ENCODE data around the gene SLC6A13.
"Not testable (repeated sequence)": the region's sequence is repeated elsewhere in the genome, so short reads cannot be mapped to it uniquely, and the experiment has no call there.

Gene SLC6A13

DNA sequence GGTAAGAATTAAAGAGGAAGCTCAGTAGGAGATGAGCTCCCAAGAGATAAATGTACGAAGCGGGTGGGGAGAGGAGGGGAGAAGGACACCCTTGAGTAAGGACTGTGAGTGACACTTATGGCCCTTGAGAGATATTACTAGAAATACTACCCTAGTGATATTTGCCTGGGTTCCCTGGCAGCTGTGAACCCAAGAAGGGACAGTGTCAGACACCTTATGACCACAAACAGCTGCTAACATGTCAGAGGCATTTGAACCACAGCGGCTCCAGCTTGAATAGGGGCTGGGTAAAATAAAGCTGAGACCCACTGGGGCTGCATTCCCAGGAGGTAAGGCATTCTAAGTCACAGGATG is 29.0 kb downstream of the SLC6A13 start:
- no peak for DNase-seq (ENCODE audit: low spot score)

DNA sequence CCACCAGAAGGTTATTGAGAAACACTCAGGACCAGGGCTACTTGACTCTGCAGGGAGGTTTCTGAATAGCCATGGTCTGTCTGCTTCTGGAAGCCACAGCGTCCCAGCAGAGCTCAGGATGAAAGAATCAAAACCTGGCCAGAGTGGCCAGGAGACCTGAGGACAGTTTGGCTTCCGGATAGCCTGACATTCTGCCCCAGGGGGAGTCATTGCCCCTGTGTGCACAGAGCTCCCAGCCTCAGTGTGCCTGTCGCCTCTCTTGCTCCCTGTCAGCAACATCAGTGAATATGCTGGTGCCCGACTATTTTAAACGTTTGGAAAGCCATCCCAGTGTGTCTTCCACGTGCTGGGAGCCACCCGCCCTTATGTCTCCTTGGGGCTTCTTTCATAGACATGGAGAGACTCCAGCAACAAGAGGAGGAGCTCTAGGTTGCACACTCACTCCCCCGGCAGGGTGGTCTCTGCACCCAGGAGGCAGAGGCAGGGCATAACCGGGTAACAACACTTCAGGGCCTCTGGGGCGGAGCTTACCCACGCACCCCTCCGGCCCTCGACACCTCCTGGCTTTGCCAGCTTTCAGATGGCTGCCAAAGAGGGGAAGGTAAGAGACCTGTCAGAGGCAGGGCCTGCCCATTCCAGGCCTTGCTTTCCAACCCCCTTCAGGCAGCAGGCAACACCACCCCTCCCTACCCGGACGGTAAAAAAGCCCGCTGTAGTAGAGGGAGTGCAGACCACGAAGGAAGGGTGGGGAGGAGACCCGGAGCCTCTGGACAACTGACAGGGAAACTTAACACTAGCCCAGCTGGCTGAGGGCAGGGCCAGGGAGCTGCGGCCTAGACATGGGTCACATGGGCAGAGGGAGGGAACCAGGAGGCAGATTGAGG is 29.7 kb downstream of the SLC6A13 start:
- DNase-seq (ENCODE audit: low spot score), result no peak

DNA sequence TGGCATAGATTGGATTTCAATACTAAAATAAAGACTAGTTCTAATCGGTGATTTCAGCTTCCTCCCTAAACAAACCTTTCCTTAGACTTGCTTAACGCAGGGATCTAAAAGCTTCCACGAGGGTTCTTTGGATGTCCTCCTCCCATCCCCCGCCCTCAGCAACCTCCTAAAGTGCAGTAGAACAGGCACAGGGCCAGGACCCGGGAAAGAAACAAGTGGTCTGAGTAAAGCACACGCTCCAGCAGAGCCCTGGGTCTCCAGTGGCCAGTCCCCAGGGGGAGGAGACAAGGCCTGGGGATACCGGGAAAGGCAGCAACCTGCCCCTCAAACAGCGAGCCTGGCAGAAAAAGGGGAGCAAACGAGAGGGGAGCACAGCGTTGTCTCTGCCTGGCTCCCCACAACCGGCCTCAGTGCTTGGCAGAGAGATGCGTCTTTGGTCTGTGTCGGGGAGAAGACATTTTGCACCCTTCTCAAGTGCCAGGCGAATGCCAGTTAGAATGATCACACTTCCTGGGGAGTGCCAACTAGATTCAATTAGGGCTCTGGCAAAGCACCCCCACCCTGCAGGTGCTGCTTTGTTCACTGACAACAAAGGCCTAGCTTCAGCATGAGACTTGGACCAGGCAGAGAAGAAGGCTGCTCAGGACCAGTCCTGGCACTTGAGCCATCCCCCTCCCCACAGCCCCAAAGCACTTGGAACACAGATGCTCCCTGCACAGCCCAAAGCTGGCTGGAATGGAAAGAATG is 31.5 kb downstream of the SLC6A13 start:
- DNase-seq (ENCODE audit: low spot score), result peak; percentile 67

DNA sequence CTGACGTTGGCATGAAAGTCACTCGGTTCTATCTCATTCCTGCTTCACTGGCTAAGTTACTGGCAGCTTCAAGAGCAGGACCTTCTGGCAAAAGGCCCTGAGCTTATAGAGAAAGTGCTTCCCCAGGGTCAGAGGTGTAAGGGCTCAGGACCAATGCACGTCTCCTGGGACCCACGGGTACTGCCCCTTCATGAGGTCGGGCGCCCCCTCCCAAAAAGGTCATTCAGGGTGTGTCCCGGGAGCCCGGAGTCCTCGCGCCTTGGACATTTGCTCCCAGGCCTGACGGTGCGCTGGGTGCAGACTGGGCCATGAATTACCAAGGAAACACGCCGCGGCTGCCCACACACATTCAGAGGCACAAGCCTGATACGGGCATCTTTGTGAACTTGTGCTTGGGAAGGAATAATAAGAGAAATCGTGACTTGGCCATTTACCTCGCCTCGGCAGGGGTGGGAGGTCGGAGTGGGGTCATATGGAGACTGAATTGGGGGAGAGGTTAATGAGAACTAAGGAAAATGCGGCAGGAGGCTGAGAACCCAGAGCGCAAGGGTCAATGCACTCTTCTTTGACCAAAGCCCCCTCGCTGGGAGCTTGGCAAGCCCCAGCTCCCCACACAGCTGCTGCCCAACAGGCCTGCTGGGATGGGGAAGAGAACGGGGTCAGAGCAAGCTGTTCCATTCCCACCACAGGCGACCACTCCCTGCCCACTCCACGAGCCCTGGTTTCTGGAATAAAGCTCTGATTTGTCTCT is 33.0 kb downstream of the SLC6A13 start:
- DNase-seq (ENCODE audit: low spot score), result no peak

DNA sequence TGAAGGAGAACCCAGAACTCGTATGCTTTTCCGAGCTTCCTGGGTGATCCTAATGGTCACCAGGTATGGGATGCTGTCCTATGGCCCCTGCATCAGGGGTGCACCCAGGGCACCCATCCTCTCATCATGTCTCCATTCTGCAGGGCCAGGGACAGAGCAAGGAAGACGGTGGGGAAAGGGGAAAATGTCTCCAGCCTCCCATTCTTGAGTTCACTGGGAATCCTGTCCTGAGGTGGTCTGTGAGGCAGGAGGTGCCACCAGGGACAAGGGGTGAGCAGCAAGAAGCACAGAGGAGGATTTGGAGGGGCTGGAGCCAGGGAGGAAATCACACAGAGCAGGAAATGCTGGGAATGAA is 33.8 kb downstream of the SLC6A13 start:
- no peak for DNase-seq (ENCODE audit: low spot score)

DNA sequence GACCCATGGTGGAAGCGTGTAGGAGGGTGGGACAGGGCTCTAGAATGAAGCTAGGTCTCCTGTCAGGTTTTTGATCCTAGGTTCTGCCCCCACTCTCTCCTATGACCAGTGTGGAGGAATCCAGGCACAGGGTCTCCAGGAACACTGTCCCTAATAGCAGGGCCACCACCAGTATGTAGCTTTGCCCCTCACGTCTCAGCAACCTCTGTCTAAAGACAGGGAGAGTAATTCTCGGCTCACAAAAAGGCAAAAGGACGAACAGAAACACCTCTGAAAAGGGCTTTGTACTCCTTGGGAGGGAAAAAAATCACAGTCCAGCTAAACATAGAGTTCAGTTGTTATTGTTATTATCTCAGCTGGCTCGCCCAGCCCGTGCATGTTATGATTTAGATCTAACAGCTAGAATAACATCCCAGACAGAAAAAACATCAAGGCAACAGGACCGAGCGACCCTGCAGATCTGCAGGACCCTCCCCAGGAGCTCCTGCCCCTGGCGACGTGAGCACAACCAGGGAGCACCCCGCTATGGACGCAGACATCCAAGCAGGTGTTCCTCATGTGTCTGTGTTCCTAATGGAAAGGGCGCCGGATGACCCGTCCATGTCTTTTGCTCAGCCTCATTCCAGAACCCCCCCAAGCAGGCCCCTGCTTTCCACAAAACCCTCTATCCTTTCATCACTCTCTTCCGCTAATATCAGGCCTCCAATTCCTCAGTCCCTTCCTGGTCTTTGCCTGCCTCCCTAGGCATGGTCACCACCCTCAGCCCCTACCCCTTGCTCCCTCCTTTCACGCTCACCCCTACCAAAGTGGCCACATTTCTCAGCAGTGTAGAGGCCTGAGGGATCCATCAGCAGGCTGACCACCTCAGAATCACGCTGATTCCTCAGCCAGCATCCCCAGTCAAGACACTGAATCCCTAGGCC is 34.5 kb downstream of the SLC6A13 start:
- no peak for DNase-seq (ENCODE audit: low spot score)

DNA sequence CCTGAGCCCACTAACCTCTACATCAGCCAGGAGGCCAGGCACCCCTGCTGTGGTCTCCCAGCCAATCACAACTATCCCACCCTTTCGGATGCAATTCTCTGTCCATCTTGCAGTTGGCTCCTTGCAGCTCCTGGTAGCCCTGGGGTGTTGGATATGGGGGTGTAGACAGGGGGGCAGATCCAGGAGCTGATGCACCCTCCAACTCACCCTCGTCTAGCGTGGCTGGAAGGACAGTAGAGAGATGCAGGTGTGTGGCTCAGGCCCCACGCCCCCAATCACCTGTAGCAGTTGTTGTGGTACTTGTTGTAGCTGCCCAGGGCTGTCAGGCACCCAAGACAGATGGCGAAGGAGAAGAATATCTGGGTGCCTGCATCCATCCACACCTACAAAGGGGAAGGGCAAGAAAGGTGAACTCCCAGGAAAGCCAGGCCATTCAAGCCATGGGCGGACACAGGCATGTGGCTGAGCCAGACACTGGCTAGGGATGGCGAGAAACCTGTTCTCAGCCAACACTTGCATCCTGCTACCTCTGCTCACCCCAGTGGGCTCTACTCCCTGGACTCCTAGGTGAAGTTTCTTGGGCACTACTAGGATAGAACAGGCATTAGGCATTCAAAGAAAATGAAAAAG is 35.2 kb downstream of the SLC6A13 start:
- DNase-seq (ENCODE audit: low spot score), result no peak

DNA sequence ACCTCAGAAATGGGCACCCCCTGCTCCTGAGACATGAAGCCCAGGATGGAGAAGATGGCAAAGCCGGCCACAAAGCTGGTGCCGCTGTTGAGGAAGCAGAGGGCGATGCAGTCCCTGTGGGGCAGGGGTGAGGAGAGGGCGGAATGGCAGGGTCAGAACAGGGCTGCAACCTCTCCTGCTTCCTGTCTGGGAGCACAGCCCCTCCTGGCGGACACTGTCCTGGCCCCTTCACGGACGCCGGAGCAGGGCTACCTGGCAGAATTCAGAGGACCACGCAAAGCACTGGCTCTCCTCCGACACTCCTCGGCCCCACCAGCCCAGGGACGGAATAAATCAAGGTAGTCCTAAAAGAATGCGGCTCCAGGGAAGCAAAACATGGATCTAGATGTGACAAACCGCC is 36.2 kb downstream of the SLC6A13 start:
- DNase-seq (ENCODE audit: low spot score), result no peak

DNA sequence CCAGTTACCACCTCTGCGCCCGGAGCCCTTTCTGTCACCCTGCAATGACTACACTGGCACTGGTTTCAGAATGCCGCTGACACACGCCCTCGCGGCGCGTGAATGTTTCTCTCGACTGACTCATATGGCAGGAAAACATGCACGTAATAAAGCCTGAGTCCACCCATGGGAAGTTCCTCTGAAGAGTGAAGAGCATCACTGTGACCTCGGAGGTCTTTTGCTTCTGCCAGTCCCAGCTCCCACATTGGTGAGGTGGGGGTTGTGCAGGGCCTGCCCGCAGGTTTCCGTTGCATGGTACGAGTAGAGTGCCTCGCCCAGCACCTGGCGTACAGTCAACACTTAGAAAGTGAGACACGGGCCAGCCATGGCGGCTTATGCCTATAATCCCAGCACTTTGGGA is 37.6 kb downstream of the SLC6A13 start:
- no peak for DNase-seq (ENCODE audit: low spot score)

DNA sequence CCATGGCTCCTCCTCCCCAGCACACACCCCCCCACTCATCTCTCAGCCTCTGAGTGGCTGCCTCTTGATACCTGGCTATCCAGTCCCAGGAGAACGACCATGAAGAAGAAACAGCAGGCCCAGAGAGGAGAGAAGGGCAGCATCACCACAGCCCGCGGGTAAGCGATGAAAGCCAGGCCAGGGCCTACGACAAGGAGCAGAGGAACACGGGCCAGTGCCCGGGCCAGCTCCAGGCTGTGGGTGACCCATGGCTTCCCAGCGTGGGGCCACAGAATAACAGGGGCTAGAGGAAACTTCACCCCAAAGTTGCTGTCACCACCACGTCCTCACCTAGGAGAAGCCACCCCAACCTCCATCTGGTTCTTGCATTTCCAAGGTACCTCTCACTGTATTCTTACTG is 38.3 kb downstream of the SLC6A13 start:
- DNase-seq (ENCODE audit: low spot score), result no peak

DNA sequence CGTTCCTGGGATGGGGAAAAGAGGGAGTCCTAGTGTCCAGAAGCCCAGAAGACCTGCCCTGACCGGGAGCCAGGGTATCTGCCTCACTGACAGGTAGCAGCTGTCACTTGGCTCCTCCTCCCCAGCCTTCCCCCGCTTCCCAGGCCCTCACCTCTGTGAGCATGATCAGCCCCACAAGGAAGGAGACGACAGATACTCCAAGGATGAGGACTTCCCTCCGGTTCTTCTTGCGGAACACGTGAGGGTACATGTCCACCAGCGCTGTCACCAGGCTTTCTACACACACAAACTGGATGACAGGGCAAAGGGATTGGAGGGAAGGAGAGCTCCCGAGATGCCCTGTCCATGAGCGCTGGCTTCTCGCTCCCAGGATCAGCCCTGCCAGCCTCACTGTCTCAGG is 38.8 kb downstream of the SLC6A13 start:
- no peak for DNase-seq (ENCODE audit: low spot score)

DNA sequence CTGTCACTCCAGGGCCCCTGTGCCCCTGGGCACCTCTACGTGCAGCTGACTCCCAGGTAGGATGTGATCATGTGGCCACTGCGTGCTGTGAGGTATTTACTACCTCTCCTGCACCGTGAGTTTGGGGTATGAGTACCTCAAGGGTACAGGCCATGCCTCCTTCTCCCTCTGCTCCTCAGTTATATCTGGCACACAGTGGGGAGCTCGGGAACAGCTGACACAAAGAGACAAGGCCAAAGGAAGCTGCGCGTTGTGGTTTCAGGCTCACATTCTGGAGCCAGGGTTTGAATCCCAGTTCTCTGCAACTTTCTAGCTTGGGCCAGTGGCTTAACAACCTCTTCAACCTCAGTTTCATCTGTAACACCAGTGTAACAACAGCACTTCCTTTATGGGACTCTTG is 40.9 kb downstream of the SLC6A13 start:
- DNase-seq (ENCODE audit: low spot score), result no peak

DNA sequence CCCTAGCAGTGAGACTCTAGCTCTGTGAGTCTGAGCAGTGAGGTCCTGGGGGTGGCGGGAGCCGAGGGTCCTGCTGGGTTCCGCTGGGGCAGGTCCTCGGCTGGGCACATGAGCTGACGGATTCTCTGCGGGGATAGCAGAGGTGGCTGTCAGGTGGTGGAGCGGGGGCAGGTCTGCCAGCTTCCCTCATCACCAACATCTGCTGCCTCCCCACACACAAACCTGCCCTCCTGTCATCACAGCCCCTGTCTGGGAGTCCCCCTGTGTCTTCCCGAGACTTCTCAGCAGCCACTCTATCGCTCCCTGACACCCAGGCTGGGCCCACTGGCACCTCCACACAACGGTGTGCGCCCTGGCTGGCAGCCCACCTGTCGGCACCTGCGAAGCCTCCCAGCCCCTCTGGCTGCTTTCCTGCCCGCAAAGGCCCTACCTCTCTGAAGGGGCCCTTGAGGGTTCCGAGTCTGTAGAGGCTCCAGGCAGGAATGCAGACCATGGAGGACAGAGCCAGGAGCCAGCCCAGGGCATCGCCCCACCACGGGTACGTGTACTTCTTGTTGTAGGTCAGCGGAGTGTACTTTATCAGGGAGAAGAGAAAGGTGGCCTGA is 41.6 kb downstream of the SLC6A13 start:
- no peak for DNase-seq (ENCODE audit: low spot score)

DNA sequence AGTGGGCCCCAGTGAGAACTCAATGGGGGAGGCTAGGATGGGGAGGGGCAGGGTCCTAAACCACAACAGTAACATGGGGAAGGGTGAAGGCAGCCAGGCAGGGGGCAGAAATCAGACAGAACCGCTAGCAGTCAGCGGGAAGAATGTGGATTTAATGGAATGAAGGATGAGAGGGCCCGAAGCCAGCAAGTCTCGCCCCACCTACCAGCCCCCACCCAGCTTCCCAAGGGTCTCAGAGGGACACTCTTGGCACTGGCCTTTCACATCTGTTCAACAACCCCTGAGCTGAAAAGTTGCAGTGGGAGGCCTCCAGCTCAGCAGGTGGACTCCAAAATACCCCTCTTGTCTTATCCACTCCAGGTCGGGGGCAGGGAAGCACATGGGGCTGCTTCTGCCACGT is 42.1 kb downstream of the SLC6A13 start:
- DNase-seq (ENCODE audit: low spot score), result no peak

DNA sequence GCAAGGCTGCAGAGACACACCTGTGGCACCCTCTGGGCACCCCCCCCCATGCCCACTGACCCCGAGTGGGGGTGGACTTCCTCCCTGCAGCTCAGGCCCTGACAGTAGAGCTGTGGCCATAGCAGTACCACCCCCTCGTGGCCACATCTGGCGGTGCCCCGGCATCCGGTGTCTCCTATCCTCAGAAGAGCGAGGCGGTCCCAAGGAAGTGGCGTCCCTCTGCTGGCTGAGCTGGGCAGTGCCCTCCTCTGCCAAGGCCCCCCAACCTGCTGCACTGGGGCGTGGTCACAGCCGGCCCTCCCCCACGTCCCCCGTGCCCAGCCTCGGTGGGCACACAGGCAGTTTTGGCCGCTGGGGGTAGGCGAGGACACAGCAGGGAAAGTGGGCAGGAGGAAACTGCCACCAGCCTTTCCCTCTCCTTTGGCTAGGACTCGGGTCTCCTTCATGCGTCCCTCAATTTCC is 42.7 kb downstream of the SLC6A13 start:
- DNase-seq (ENCODE audit: low spot score), result peak; percentile 45

DNA sequence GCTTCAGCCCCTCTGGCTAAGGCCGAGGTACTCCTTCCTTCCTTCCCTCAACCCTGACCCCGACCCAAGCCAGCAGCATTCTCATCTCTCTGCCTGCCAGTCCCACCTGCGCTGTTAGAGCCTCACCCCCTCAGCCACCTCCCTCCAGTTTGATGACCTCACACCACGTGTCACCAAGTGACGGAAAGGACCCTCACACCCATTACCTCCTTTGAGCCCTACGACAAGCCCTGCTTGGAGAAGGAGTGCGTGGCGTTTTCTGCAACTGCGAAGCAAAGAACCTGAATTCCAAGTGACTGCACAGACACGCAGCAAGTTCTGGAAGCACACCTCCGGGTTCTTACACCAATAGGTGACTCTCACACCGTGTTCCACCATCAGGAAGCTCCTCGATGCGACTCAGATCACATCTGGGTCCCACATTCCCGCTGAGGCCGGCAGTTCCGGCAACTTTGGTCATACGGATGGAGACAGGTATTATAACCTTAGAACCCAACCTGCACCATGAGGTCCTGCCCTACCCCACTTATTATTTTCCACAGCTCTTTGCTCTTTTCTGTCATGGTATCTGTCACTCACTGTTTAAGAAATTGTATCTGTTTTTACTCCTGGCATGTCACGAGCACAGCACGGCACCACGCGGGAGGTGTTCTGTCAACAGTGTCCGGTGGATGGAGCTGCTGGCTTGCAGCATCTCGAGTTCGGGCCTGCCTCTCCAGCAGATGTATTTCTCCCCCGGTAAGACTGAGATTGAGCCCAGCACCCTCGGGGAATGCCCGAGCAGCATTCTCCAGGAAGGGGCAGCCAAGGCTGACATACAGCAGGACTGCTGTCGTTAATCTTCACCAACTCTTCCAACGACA is 43.7 kb downstream of the SLC6A13 start:
- DNase-seq (ENCODE audit: low spot score), result no peak

DNA sequence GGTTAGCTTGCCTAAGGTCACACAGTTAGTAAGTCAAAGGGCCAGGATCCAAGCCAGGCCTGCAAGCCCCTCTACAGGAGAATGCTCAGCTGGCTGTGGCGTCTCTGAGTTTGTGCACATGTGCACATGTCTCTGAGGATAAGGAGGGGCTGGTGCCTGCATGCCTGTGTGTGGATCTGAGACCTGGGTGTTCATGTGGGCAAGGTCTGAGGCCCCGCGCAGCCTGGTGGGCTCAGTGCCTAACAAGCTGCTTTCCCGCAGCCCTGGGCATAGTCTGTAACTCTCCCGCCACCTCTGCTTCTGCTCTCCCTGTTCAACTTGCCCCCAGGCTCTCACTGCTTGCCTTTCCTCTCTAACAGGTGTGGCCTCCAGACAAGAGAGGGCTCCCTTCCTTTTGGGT is 44.4 kb downstream of the SLC6A13 start:
- DNase-seq (ENCODE audit: low spot score), result no peak

DNA sequence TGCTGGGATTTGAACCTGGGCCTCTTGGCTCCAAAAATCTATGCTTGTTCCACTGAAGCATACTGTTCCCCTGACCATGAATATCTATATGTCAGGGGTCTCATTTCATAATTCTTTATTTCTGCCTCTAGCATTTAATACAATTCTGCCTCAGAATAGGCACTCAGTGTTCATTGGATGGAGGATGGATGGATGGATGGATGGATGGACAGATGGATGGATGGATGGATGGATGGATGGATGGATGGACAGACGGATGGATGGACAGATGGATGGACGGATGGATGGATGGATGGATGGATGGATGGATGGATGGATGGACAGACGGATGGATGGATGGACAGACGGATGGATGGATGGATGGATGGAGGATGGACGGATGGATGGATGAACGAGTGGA is 45.6 kb downstream of the SLC6A13 start:
- DNase-seq (ENCODE audit: low spot score), result not testable (repeated sequence)

DNA sequence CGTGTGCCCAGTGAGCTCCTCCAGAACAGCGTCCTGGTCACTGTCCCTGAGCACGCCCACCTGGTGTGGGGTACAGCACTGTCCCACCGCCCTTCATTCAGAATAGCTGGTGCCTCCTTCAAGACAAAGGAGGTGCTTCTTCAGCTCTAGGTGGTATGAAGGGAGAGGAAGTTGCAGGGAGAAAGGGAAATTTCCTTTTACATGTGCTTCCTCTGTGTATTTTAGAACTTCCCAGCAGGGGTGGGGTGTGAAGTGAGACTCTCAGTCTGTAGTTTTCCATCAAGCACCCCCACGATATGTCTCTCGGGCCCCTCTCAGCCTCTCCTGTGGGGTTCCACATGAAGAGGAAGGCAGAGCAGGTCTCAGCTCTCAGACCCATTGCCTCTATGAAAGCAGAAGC is 47.5 kb downstream of the SLC6A13 start:
- DNase-seq (ENCODE audit: low spot score), result no peak
